Measurements from ENCODE around the gene TREX2. TPM values are rescaled to one million over a fixed set of nuclear protein-coding genes. Genes with fewer than 3 reads are reported as not detected.

TREX2 gene
- total RNA-seq, 1 donor from 2014 or later = not detected

GRCh38 chrX:153395613-153396319, 50.1 kb downstream of the TREX2 start:
- intact Hi-C loops (cut with micrococcal nuclease) = no loop called here
- DNase-seq = no peak
- no peaks in the 10 kb centered on the region for H3K4me1 ChIP-seq
- no peak overlapping the region for H3K27ac ChIP-seq (replicated peaks)
- H3K27me3 ChIP-seq (ENCODE audit: low read depth) = no peaks in the 10 kb centered on the region
- no peaks in the 10 kb centered on the region for H3K36me3 ChIP-seq
- TF ChIP-seq CTCF (IDR thresholded peaks at IDR 0.05; ENCODE audit: borderline replicate concordance) = no peak
- no peaks in the 10 kb centered on the region for H3K9me3 ChIP-seq (replicated peaks)
- no peak overlapping the region for H3K4me3 ChIP-seq

GRCh38 chrX:153394612-153395011, 51.2 kb downstream of the TREX2 start:
- H3K27me3 ChIP-seq (ENCODE audit: low read depth) = no peaks in the 10 kb centered on the region
- TF ChIP-seq CTCF (IDR thresholded peaks at IDR 0.05; ENCODE audit: borderline replicate concordance) = no peak
- intact Hi-C loops (cut with micrococcal nuclease) = no loop called here

More at GRCh38 chrX:153394612-153395011, 51.2 kb downstream of the TREX2 start:
- Histone ChIP-seq H3K4me3 (no peak overlapping the region), H3K36me3 (no peaks in the 10 kb centered on the region), H3K27ac (replicated peaks) (no peak overlapping the region), H3K4me1 (no peaks in the 10 kb centered on the region), H3K9me3 (replicated peaks) (no peaks in the 10 kb centered on the region)
- DNase-seq = no peak

Other genes with a start within 250 kb of the TREX2 start
- gene PNMA6F, start 124.3 kb downstream of the TREX2 start, total RNA-seq = not detected
- gene ZNF275, start 111.9 kb downstream of the TREX2 start, total RNA-seq = 6.4 TPM
- not detected for gene PNMA6E, start 44.7 kb downstream of the TREX2 start, total RNA-seq
- 0.49 TPM for gene ZFP92, start 34.6 kb downstream of the TREX2 start, total RNA-seq
- gene HAUS7, start 24.5 kb upstream of the TREX2 start, total RNA-seq = 17.0 TPM
- gene BGN, start 48.9 kb upstream of the TREX2 start, total RNA-seq = 84.3 TPM
- gene ATP2B3, start 71.6 kb upstream of the TREX2 start, total RNA-seq = not detected
- 39.3 TPM for gene CCNQ, start 153.1 kb upstream of the TREX2 start, total RNA-seq
- gene DUSP9, start 201.1 kb upstream of the TREX2 start, total RNA-seq = not detected
- gene PNCK, start 227.8 kb upstream of the TREX2 start, total RNA-seq = 6.1 TPM
- gene SLC6A8, start 241.9 kb upstream of the TREX2 start, total RNA-seq = 229 TPM